Measurements from ENCODE around the gene MAP4K4. TPM values are rescaled to one million over a fixed set of nuclear protein-coding genes. Genes with fewer than 3 reads are reported as not detected.

MAP4K4 gene
- total RNA-seq, 4 donors from 2014 or later, result 79.3 to 104 (median 95.0) TPM

- TF ChIP-seq CTCF (IDR thresholded peaks at IDR 0.05; ENCODE audit: low read depth), result no peak
Observed at GRCh38 chr2:101775636-101776035, 78.1 kb downstream of the MAP4K4 start.

- no peak for TF ChIP-seq CTCF (IDR thresholded peaks at IDR 0.05; ENCODE audit: low read depth)
Observed at GRCh38 chr2:101776172-101777043, 78.9 kb downstream of the MAP4K4 start.

- TF ChIP-seq CTCF (IDR thresholded peaks at IDR 0.05; ENCODE audit: low read depth), result no peak
Observed at GRCh38 chr2:101777337-101777736, 79.8 kb downstream of the MAP4K4 start.

- TF ChIP-seq CTCF (IDR thresholded peaks at IDR 0.05; ENCODE audit: low read depth), result no peak
Observed at GRCh38 chr2:101778102-101778501, 80.6 kb downstream of the MAP4K4 start.

GRCh38 chr2:101779190-101779589 is 81.7 kb downstream of the MAP4K4 start:
- TF ChIP-seq CTCF (IDR thresholded peaks at IDR 0.05; ENCODE audit: low read depth), result no peak

- no peak for TF ChIP-seq CTCF (IDR thresholded peaks at IDR 0.05; ENCODE audit: low read depth)
Observed at GRCh38 chr2:101779656-101780055, 82.1 kb downstream of the MAP4K4 start.

- TF ChIP-seq CTCF (IDR thresholded peaks at IDR 0.05; ENCODE audit: low read depth), result no peak
Observed at GRCh38 chr2:101781326-101781725, 83.8 kb downstream of the MAP4K4 start.

All from subcutaneous adipose tissue (tissue), 4 donors.